Right lobe of liver (tissue), 6 donors: ENCODE data around the gene OXCT1. TPM values are rescaled to one million over a fixed set of nuclear protein-coding genes. Genes with fewer than 3 reads are reported as not detected.

ENCODE experiments used
- ATAC-seq, 4 donors: fragments of 200-7000 bp; cut with Tn5 transposase; one replicate each; pipeline ENCODE4 v1.9.1; 2020; ENCODE audit warnings: mild to moderate bottlenecking in 4 of 4, moderate library complexity in 4 of 4
- DNase-seq, 3 donors: peaks; one replicate each; pipeline ENCODE4 v3.0.0-alpha.2; 2020
- H3K27ac ChIP-seq, 3 donors: fragments of 200-600 bp; one replicate each; pipeline ENCODE4 v1.8.0; 2022
- H3K27me3 ChIP-seq, 2 donors: fragments of 200-600 bp; one replicate each; pipeline ENCODE4 v1.8.0; 2022
- H3K36me3 ChIP-seq, 4 donors: fragments of 200-600 bp; sonication (generic) in 1 of 4; one replicate each; pipeline versions ENCODE4 v1.5.1 to v1.8.0; 2017 to 2022; ENCODE audit warnings: control low read depth in 1 of 4
- H3K4me1 ChIP-seq, 4 donors: fragments of 200-600 bp; sonication (generic) in 1 of 4; one replicate each; pipeline versions ENCODE4 v1.5.1 to v1.8.0; 2017 to 2022; ENCODE audit warnings: control low read depth in 1 of 4
- H3K4me3 ChIP-seq, 3 donors: fragments of 200-600 bp; one replicate each; pipeline ENCODE4 v1.8.0; 2022
- H3K9me3 ChIP-seq, 4 donors: fragments of 200-600 bp; sonication (generic) in 1 of 4; one replicate each; pipeline versions ENCODE4 v1.5.1 to v1.8.0; 2017 to 2022; ENCODE audit warnings: control low read depth in 1 of 4
- CTCF ChIP-seq, 4 donors: fragments of 200-600 bp in 3 of 4; fragments of 450-650 bp in 1 of 4; IDR thresholded peaks; one replicate each; pipeline versions ENCODE4 v1.5.1 to v1.8.0; 2016 to 2022; ENCODE audit warnings: antibody characterized with exemption in 4 of 4, mild to moderate bottlenecking in 2 of 4
- POLR2A ChIP-seq: fragments of 450-650 bp; IDR thresholded peaks from one replicate; pipeline ENCODE4 v1.6.1; 2017; ENCODE audit warnings: antibody characterized with exemption, mild to moderate bottlenecking
- WGBS: methylation state at CpG from one replicate; pipeline ENCODE4 v1.1.6; 2018; ENCODE audit warnings: low coverage, low lambda C conversion rate; ENCODE audit not compliant: insufficient coverage; ENCODE audit errors: missing lambda C conversion rate; 5-methylcytosine and 5-hydroxymethylcytosine counted together
- intact Hi-C, 2 donors: fragments of 100-400 bp; cut with DNase I; formaldehyde crosslinking; loops; one replicate each; pipeline versions ENCODE4 v1.11.2 to v1.14.1; 2022
- total RNA-seq, 6 experiments: library from RNA; depleted of rRNA in 2 of 6; stranded (reverse); fragments of >200 nt in 2 of 6; fragmentation: NEBNext Ultra II Directional in 3 of 6; extraction: Animal tissue kit (Norgen Biotek cat#: 25700) in 3 of 6; gene quantifications; one replicate each; pipeline versions ENCODE4 v1.1.0 to v1.2.4, GENCODE V29; 2016 to 2023
- donor health status: DM: no; HTN: yes; CAD: no.
- donor health status: DM: no; HTN: no; CAD: no.
- donor health status: DM: no; HTN: no; CAD: no.
- donor health status: DM: no; HTN: yes; CAD: no.
- donor health status: DM: no; HTN: yes; CAD: no.

The OXCT1 gene
- total RNA-seq, 6 experiments from 2014 or later: 0.24 to 0.75 (median 0.61) TPM

DNA sequence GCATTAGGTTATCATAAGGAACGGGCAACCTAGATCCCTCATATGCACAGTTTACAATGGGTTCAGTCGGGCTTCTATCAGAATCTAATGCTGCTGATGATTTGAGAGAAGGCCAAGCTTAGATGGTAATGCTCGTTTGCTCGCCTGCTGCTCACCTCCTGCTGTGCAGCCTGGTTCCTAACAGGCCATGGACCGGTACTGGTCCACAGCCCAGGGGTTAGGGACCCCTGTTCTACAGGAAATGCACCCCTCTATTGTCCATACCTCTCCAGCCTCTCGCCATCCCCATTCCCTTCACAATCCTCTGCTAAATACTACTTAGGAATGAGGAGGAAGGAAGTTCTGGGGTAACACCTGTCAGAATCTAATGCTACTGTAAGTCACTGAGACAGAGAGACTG, 75.1 kb downstream of the OXCT1 start:
- WGBS: 86% methylated on average over 3 of the region's 6 CpGs
- H3K4me3 ChIP-seq: no peak overlapping the region
- H3K36me3 ChIP-seq: no peaks in the 10 kb centered on the region
- intact Hi-C loops: no loop called here
- DNase-seq (no peak), ATAC-seq (no peak)
- no peak for TF ChIP-seq POLR2A
- no peak for TF ChIP-seq CTCF (IDR thresholded peaks at IDR 0.05)
- no peak overlapping the region for H3K27ac ChIP-seq
- no peaks in the 10 kb centered on the region for H3K9me3 ChIP-seq
- H3K27me3 ChIP-seq: no peaks in the 10 kb centered on the region
- no peaks in the 10 kb centered on the region for H3K4me1 ChIP-seq

GRCh38 chr5:41794471-41794870, 75.8 kb downstream of the OXCT1 start:
- WGBS: 45% methylated on average over 4 of the region's 4 CpGs
- Histone ChIP-seq H3K27me3 (no peaks in the 10 kb centered on the region), H3K4me3 (no peak overlapping the region), H3K9me3 (no peaks in the 10 kb centered on the region), H3K27ac (no peak overlapping the region), H3K4me1 (no peaks in the 10 kb centered on the region), H3K36me3 (no peaks in the 10 kb centered on the region)
- intact Hi-C loops: no loop called here
- no peak for TF ChIP-seq CTCF (IDR thresholded peaks at IDR 0.05)
- no peak for TF ChIP-seq POLR2A
- DNase-seq (no peak), ATAC-seq (no peak)

DNA sequence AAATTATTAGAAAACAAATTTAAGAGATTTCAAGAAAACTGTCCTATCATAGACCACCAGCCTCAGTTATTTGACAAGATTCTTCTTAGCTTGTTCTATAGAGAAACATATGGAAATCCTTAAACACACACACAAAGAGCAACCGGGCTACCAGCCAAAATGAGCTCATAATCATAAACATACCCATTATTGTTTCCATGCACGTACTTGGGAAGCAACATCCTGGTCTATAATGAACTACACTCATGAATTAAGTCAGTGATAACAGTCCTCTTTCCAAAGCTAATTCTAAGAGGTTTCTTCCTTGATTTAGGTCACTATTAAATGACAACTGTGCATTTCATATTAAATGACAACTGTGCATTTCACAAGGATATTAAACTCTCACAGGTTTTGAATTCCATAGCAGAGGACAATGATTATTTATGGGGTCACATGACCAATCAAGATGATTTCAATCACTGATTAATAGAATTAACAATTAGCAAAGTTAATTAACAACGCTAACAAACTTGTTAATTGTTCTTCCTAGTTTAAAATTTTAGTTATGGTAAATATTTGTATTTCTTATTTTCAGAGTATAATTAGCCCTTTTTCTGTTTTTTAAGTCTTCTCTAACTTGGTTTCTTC, 77.0 kb downstream of the OXCT1 start:
- Histone ChIP-seq H3K36me3 (no peaks in the 10 kb centered on the region), H3K27me3 (no peaks in the 10 kb centered on the region), H3K4me3 (no peak overlapping the region), H3K9me3 (no peaks in the 10 kb centered on the region), H3K27ac (no peak overlapping the region), H3K4me1 (no peaks in the 10 kb centered on the region)
- ATAC-seq: no peak
- no peak for TF ChIP-seq CTCF (IDR thresholded peaks at IDR 0.05)
- TF ChIP-seq POLR2A: no peak
- WGBS: 59% methylated on average over 3 of the region's 3 CpGs
- no peak for DNase-seq
- intact Hi-C loops: no loop called here

- ATAC-seq (no peak), DNase-seq (no peak)
- no peaks in the 10 kb centered on the region for H3K9me3 ChIP-seq
- WGBS: 76% methylated on average over 6 of the region's 6 CpGs
- H3K36me3 ChIP-seq: no peaks in the 10 kb centered on the region
- no peak overlapping the region for H3K4me3 ChIP-seq
- TF ChIP-seq CTCF (IDR thresholded peaks at IDR 0.05) (no peak), POLR2A (no peak)
- intact Hi-C loops: no loop called here
- H3K4me1 ChIP-seq: no peaks in the 10 kb centered on the region
- H3K27me3 ChIP-seq: no peaks in the 10 kb centered on the region
- no peak overlapping the region for H3K27ac ChIP-seq
Measured at GRCh38 chr5:41790038-41790776, 80.0 kb downstream of the OXCT1 start.
